Measurements from ENCODE around the gene PLEKHG1. TPM values are rescaled to one million over a fixed set of nuclear protein-coding genes. Genes with fewer than 3 reads are reported as not detected.

Gene PLEKHG1
- total and polyA plus RNA-seq, 11 donors: 2.2 to 27.0 (median 11.3) TPM

- ATAC-seq (no peak), DNase-seq (no peak)
- H3K27ac ChIP-seq: peak overlapping the region in 1 of 12 donors; percentile 22
- H3K4me3 ChIP-seq: no peak overlapping the region
- intact Hi-C loops (cut with DNase I): no loop called here
- WGBS, 4 donors: 64 to 77% (median 73%) methylated on average over 3 of the region's 3 CpGs
- peaks cover 0 to 67% (median 26%) of the 10 kb centered on the region in 12 donors for H3K4me1 ChIP-seq
- no peaks in the 10 kb centered on the region for H3K27me3 ChIP-seq
- H3K9me3 ChIP-seq: no peaks in the 10 kb centered on the region
- TF ChIP-seq, protein P1, sequence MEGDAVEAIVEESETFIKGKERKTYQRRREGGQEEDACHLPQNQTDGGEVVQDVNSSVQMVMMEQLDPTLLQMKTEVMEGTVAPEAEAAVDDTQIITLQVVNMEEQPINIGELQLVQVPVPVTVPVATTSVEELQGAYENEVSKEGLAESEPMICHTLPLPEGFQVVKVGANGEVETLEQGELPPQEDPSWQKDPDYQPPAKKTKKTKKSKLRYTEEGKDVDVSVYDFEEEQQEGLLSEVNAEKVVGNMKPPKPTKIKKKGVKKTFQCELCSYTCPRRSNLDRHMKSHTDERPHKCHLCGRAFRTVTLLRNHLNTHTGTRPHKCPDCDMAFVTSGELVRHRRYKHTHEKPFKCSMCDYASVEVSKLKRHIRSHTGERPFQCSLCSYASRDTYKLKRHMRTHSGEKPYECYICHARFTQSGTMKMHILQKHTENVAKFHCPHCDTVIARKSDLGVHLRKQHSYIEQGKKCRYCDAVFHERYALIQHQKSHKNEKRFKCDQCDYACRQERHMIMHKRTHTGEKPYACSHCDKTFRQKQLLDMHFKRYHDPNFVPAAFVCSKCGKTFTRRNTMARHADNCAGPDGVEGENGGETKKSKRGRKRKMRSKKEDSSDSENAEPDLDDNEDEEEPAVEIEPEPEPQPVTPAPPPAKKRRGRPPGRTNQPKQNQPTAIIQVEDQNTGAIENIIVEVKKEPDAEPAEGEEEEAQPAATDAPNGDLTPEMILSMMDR (IDR thresholded peaks at IDR 0.05): no peak
- TF ChIP-seq POLR2A (IDR thresholded peaks at IDR 0.05): no peak
- H3K36me3 ChIP-seq: no peaks in the 10 kb centered on the region
Observed at GRCh38 chr6:150620244-150620643, 20.6 kb downstream of the PLEKHG1 start.

DNA sequence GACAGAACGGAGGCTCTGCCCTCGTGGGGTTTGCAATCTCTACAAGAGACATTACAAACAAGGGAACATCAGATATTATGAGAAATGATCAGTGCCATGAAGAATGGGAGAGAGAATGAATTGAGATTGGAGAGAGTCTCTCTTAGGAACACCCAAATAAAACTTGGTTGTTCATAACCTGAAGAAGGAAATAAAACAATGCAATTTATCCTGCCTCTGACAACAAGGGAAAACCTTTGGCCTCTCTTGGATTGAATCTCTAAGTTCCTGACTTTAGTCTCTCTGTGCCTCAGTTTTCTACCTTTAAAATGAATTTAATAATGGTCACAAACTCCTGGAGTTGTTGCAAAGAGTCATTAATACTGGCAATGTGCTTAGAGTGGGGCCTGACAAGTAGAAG lies 21.1 kb downstream of the PLEKHG1 start:
- Histone ChIP-seq H3K27ac (no peak overlapping the region), H3K4me1 (peaks cover 0 to 67% (median 26%) of the 10 kb centered on the region in 12 donors), H3K4me3 (no peak overlapping the region), H3K36me3 (no peaks in the 10 kb centered on the region), H3K9me3 (no peaks in the 10 kb centered on the region), H3K27me3 (no peaks in the 10 kb centered on the region)
- ATAC-seq (no peak), DNase-seq (no peak)
- 86 to 88% (median 87%) methylated on average over 2 of the region's 2 CpGs for WGBS, 4 donors
- TF ChIP-seq, protein P1 (IDR thresholded peaks at IDR 0.05): no peak
- no peak for TF ChIP-seq POLR2A (IDR thresholded peaks at IDR 0.05)
- intact Hi-C loops (cut with DNase I): no loop called here

DNA sequence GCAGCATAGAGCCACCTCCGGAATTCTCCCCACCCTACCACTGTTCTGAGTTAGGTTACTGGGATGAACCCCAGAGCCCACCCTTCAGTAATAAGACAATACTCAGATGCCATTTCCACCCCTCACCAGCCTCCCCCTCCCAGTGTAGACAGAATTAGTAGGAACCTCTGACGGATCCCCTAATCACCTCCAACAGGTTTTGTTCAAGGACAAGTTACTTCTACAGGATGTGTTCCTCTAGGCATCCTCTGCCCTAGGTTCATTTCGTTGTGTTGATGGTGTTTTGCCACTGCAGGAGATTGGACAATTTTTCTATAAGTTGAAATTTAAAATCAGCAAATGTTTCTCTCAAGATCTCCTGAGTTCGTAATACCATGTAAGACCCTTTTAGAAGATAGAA lies 22.8 kb downstream of the PLEKHG1 start:
- DNase-seq (no peak), ATAC-seq (no peak)
- no peaks in the 10 kb centered on the region for H3K9me3 ChIP-seq
- WGBS, 4 donors: 76 to 80% (median 78%) methylated on average over 4 of the region's 4 CpGs
- TF ChIP-seq, protein P1 (IDR thresholded peaks at IDR 0.05): no peak
- no peak for TF ChIP-seq POLR2A (IDR thresholded peaks at IDR 0.05)
- H3K4me3 ChIP-seq: no peak overlapping the region
- peak overlapping the region in 6 of 12 donors; percentile 1 to 58 (median 20) for H3K27ac ChIP-seq
- no peaks in the 10 kb centered on the region for H3K36me3 ChIP-seq
- peaks cover 0 to 67% (median 32%) of the 10 kb centered on the region in 12 donors for H3K4me1 ChIP-seq
- H3K27me3 ChIP-seq: no peaks in the 10 kb centered on the region
- intact Hi-C loops (cut with DNase I): no loop called here

DNA sequence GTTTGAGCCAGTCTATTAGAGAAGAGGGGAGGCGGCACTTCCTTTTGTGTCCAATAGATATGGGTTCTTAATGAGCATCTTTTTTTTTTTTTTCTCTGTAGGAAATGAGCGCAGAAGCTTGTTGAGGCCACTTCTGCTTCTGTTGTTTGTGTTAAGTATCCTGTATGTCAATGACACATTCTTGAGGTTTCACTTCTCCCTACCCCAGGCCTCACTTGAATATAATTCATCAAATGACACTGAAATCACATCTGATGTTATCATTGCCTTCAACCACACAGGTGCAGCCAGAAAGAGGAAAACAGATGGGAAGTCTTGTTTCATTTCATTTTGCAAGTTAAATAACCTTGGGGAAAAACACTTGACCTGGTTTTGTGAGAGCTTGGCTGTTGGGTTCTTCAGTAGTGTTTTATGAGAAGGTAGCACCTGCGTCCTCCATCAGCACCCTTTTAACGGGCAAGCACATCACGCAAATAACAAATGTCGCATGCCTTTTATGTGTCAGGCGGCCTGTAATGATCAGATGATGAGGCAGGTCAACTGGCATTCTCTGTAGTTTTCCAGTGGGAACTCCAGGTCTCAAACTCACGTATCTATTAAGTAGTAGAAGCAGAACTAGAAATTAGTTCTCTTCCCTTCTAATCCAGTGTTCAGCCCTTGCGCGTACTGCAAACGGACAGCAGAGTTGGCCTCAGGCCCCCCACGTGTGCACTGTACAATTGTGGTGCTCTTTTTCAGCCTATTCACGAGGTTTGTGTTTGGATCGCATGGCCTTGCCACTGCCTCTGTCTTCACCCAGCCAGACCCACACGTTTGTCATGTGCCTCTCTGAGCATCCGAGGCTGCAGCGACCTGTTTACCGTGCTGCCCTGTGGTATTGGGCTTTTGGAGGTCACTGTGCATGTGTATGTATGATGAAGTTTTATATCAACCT lies 23.5 kb downstream of the PLEKHG1 start:
- Histone ChIP-seq H3K4me3 (no peak overlapping the region), H3K27me3 (no peaks in the 10 kb centered on the region), H3K9me3 (no peaks in the 10 kb centered on the region), H3K36me3 (no peaks in the 10 kb centered on the region), H3K27ac (peak overlapping the region in 7 of 12 donors; percentile 1 to 58 (median 17)), H3K4me1 (peaks cover 0 to 67% (median 36%) of the 10 kb centered on the region in 12 donors)
- 77 to 84% (median 78%) methylated on average over 18 of the region's 18 CpGs for whole genome bisulfite sequencing, 4 donors
- ATAC-seq: peak in 3 of 4 donors; percentile 46 to 90 (median 50)
- intact Hi-C loops (cut with DNase I): no loop called here
- no peak for DNase-seq
- TF ChIP-seq POLR2A (IDR thresholded peaks at IDR 0.05): no peak
